Pons (tissue), 1 donor: ENCODE measurements around the gene PRKCB.

Source experiments
- DNase-seq: peaks from one replicate; pipeline ENCODE4 v3.0.0-alpha.2; 2016; ENCODE audit warnings: low spot score

Gene PRKCB

DNA sequence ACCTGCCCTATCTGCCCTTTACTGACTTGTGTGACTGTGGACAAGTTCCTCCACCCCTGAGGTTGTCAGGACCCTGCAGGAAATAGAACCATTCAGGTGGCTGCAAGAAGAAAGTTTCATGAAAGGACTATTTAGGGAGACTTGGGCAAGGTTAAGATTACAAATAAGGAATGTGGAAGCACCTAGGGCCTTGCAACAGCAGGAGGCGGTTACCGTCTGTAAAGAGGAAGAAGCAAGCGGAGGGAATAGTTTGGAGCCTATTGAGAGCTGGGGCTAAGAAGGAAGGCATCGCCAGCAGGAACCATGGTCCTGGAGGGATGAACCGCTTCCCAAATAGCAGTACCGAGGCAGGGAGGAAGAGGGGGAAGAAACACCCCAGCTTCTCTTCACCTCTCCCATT, 132.4 kb downstream of the PRKCB start:
- DNase-seq, result no peak

- DNase-seq, result no peak
These were observed 133.9 kb downstream of the PRKCB start for GRCh38 chr16:23969468-23970297.

DNA sequence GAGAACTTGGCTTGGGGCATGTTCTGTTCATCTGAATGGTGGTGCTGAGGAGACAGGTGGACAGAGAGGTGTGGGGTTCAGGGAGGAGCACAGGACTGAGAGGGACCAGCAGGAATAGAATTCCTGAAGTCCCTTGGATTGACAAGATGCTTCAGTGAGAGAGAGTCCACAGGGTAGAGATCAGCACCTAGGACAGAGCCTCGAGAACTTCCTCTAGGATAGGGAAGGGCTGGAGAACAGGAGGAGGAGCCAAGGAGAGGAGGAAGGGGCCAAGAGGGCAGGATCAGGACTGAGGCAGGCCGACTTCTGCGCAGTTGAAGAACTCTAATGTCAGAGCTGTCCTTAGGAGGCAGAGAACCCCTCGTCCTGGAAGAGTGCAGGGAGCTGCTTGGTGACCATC, 138.4 kb downstream of the PRKCB start:
- DNase-seq, result no peak

DNA sequence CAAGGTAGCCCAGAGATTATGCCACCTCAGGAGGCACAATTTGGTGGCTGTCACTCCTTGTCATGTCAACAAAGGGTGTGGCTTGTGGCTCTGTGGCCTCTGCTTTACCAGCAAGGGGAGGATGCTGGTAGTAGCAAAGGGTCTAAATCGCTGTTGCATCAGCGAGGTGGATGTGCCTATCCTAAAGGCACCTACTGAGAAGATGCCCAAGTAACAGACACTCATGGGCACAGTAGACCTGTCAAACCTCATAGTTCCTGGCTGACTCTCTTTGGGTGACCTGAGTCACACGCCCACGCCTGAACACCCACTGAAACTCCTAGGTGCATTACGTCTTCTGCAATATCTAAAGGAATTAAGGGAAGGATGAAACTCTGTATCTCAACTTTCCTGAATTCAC, 139.5 kb downstream of the PRKCB start:
- DNase-seq, result no peak

- no peak for DNase-seq
These were observed 140.3 kb downstream of the PRKCB start for GRCh38 chr16:23976091-23976490.

- no peak for DNase-seq
These were observed 140.7 kb downstream of the PRKCB start for GRCh38 chr16:23976524-23976923.

DNA sequence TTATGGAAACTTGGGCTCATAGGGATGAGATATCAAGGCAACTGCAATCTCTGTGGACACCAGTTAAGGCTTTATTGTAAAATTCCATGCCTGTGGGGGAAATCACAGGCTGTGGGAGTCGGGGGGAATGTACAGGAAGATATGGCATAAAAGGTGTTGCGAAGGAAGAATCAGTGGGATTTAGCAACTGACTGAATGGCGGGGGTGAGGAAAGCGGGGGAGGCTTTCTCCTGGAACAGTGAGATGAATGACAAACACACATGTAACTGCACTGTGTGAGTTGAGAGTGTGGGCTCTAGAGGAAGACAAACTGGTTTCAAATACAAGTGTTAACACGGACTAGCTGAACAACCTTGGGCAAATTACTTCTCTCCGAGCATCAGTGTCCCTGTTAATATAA, 143.7 kb downstream of the PRKCB start:
- DNase-seq, result no peak

GRCh38 chr16:23979982-23980381, 144.2 kb downstream of the PRKCB start:
- DNase-seq, result no peak

DNA sequence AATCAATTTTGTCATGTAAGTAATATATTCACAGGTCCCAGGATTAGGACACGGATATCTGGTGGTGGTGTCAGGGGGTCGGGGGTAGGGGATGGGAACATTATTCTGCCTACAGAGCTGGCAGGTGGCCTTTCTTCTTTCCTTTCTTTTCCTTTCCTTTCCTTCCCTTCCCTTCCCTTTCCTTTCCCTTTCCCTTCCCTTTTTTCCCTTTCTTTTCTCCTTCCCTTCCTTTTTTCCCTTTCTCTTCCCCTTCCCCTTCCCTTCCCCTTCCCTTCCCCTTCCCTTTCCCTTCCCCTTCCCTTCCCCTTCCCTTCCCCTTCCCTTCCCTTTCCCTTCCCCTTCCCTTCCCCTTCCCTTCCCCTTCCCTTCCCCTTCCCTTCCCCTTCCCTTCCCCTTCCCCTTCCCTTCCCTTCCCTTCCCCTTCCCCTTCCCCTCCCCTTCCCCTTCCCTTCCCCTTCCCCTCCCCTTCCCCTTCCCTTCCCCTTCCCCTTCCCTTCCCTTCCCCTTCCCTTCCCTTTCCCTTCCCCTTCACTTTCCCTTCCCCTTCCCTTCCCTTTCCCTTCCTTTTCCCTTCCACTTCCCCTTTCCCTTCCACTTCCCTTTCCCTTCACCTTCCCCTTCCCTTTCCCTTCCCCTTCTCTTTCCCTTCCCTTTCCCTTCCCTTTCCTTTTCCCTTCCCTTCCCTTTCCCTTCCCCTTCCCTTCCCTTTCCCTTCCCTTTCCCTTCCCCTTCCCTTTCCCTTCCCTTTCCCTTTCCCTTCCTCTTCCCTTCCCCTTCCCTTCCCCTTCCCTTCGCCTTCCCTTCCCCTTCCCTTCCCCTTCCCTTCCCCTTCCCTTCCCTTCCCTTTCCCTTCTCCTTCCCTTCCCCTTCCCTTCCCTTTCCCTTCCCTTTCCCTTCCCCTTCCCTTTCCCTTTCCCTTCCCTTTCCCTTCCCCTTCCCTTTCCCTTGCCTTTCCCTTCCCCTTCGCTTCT, 145.9 kb downstream of the PRKCB start:
- no peak for DNase-seq

DNA sequence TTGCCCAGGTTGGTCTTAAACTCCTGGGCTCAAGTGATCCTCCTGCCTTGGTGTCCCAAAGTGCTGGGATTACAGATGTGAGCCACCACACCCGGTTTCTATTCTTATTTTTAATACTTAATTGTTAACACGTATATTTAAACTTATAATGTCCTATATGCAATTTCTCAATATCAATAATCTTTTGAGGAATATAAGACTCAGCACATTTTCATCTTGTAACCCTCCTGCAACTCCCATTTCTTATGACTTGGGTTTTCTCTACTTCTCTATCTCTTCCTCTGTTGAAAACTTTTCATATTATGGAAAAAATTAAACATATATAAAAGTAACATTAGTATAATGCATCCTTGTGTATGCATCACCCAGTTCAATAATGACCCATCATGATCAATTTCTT, 150.7 kb downstream of the PRKCB start:
- no peak for DNase-seq

- no peak for DNase-seq
These were observed 151.7 kb downstream of the PRKCB start for GRCh38 chr16:23987443-23987842.

GRCh38 chr16:23990507-23990906, 154.7 kb downstream of the PRKCB start:
- DNase-seq, result no peak

GRCh38 chr16:23991066-23991465, 155.3 kb downstream of the PRKCB start:
- DNase-seq, result no peak

- DNase-seq, result no peak
These were observed 158.8 kb downstream of the PRKCB start for GRCh38 chr16:23994615-23995014.

DNA sequence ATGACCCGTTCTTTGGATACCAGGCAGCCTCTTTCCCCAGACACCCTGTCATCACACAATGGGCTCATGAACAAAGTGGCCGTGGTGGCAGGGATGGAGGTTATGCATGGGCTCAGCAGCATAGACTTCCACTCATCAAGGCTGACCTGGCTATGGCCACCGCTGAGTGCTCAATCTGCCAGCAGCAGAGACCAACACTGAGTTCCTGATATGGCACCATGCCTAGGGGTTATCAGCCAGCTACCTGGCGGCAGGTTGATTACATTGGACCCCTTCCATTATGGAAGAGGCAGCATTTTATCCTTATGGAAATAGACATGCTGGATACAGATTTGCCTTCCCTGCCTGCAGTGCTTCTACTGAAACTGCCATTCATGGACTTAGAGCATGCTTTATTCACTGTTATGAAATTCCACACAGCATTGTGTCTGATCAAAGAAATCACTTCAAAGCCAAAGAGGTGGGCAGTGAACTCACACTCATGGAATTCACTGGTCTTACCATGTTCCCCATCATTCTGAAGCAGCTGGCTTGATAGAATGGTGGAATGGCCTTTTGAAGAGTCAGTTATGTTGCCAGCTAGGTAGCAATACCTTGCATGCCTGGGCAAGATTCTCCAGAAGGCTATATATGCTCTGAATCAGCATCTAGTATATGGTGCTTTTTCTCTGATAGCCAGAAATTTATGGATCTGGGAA, 160.6 kb downstream of the PRKCB start:
- DNase-seq, result no peak

DNA sequence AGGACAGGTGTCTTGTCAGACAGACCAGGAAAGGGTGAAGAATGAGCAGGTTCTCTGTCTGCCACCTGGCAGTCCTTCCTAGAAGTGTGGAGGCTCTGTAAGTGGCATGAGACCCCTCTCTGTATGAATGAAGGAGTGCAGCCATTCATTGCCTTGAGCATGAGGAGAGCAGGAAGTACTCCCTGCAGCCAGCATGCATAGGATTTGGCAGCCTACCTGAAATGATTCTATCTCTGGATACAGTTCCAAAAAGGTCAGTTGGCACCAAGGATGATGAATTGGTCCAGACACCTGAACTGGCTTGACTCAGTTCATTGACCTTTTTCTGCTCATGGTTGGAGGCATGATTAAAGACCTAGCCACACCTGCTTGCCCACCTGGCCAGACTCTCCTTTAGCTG, 163.0 kb downstream of the PRKCB start:
- peak; percentile 19 for DNase-seq

- DNase-seq, result no peak
These were observed 163.9 kb downstream of the PRKCB start for GRCh38 chr16:23999663-24000062.

DNA sequence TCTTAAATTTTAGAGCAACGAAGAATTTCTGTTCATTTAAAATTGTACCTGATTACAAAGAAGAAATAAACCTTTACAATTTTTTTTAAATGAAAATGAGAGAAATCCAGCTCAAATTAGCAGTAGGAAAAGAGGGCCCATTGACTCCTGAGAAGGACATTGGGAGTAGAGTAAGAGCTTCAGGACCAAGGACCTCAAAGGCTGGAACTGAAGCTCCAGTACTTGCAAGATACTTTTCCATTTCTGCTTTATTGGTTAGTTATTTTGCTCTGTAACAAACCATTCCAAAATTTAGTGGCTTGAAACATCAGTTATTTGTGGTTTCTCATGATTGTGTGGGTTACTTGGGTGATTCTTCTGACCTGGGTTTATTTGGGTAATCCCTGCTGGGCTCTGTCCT, 165.9 kb downstream of the PRKCB start:
- no peak for DNase-seq

GRCh38 chr16:24002619-24003018, 166.8 kb downstream of the PRKCB start:
- no peak for DNase-seq

GRCh38 chr16:24005577-24005976, 169.8 kb downstream of the PRKCB start:
- DNase-seq, result no peak

GRCh38 chr16:24007391-24007790, 171.6 kb downstream of the PRKCB start:
- no peak for DNase-seq

DNA sequence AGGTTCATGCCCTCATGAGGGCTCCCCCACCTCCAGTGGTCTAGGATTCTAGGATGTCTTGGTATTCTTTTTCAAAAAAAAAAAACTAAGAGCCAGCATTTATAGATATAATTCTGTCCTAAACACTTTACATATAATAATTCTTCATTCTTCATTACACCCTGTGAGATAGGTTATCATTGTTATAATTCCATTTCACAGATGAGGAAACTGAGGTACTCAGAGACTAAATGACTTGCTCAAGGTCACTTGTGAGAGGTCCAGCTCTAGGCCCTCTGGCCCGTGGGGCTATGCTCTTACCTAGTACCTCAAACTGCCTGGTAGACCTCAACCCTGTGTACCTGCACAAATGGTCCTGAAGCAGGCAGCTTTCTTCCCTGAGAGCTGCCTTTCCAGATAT, 172.2 kb downstream of the PRKCB start:
- DNase-seq, result no peak
